ENCODE data around the gene HIC1. TPM values are rescaled to one million over a fixed set of nuclear protein-coding genes. Genes with fewer than 3 reads are reported as not detected.
A peak's percentile ranks its signal among the peaks of the same experiment; 100 is the strongest.

HIC1 gene
- total and polyA plus RNA-seq, 3 donors from 2014 or later, result 8.7 to 38.4 (median 36.1) TPM

DNA sequence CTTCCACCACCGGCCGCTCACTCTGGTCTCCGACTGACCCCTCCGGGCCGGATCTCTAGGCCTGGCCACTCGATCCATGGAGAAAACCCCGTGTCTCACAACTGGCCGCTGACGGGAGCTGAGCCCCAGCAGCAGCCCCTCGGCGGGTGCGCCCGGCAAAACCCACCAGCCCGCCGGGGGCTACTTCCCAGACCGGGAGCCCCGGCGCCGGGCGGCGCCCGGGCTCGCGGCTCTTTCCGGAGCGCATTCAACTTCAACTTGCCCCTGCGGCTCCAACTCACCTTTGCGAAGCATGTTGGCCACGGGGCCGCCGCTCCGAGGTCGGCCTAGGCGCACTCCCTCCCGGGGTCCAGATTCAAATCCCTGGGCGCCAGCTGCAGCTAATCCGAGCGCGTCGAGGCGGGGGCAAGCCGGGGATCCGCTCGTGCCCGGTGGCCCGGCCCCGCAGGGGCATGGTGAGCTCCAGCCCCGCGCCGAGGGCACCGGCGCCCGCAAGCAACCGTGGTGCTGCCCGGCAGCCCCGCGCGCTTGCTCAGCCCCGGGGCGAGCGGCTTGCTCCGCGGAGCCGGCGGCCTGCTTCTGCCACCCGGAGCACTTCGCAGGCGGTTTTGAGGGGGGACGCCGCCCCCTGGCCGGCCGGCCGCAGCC lies 30.2 kb upstream of the HIC1 start:
- no peaks in the 10 kb centered on the region for H3K27me3 ChIP-seq

DNA sequence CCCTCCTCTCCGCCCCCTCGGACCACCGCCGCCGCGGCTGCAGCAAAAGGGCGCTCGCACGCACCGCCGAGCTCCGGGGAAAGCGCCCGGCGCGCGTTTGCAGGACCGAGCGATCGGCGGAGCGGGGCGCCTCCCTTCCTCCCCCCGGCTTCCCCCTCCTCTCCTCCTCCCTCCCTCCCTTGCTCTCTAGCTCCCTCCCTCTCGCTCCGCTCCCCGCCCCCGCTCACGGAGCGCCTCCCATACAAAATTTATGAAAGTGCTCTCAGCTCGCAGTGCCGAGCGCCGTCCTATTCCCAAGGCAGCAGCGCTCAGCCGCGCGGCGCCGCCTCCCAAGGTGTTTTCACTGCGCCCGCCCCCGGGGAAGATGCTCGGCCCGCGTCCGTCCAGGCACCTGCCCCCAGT lies 29.7 kb upstream of the HIC1 start, which contains the start of gene RTN4RL1:
Gene RTN4RL1, minus strand, starts transcription at position 115 of the 402 bp plus-strand sequence. CDS start 469 bp downstream, outside the sequence.
- Histone ChIP-seq H3K9me3 (no peaks in the 10 kb centered on the region), H3K36me3 (ENCODE audit: low read depth, missing control alignments) (no peaks in the 10 kb centered on the region), H3K27ac (no peak within 1 kb of the TSS), H3K4me3 (peak within 1 kb of the TSS; percentile 52 to 69), H3K27me3 (no peaks in the 10 kb centered on the region), H3K4me1 (peaks cover 18% of the 10 kb centered on the region)
- TF ChIP-seq CTCF (IDR thresholded peaks at IDR 0.05) (no peak), POLR2A (IDR thresholded peaks at IDR 0.05) (no peak)
- DNase-seq, result peak; percentile 69
- 1% methylated on average over 45 of the region's 47 CpGs; no CpG with 5 or more reads in 1 of the 2 donors for WGBS, 2 donors
- intact Hi-C loops (cut with DNase I; ENCODE audit: low total_unique reads), result loop anchor here (5.0 kb wide), 1 partner anchor 118 kb away; no protein-coding TSS in a partner anchor

More for the DNA sequence above, 30.2 kb upstream of the HIC1 start:
- Histone ChIP-seq H3K36me3 (ENCODE audit: low read depth, missing control alignments) (no peaks in the 10 kb centered on the region), H3K4me1 (peaks cover 18% of the 10 kb centered on the region), H3K27ac (no peak overlapping the region), H3K9me3 (no peaks in the 10 kb centered on the region), H3K4me3 (peak overlapping the region; percentile 52 to 69)
- 0% methylated on average over 72 of the region's 73 CpGs; no CpG with 5 or more reads in 1 of the 2 donors for WGBS, 2 donors
- intact Hi-C loops (cut with DNase I; ENCODE audit: low total_unique reads), result loop anchor here (5.0 kb wide), 1 partner anchor 117 kb away; no protein-coding TSS in a partner anchor
- TF ChIP-seq CTCF (IDR thresholded peaks at IDR 0.05) (no peak), POLR2A (IDR thresholded peaks at IDR 0.05) (no peak)
- no peak for DNase-seq

- H3K36me3 ChIP-seq (ENCODE audit: low read depth, missing control alignments), result no peaks in the 10 kb centered on the region
- peak overlapping the region; percentile 52 to 69 for H3K4me3 ChIP-seq
- intact Hi-C loops (cut with DNase I; ENCODE audit: low total_unique reads), result loop anchor here (5.0 kb wide), 1 partner anchor 118 kb away; no protein-coding TSS in a partner anchor
- WGBS, 2 donors, result 0 to 1% methylated on average over 13 to 43 of the region's 55 CpGs
- H3K27ac ChIP-seq, result no peak overlapping the region
- H3K27me3 ChIP-seq, result no peaks in the 10 kb centered on the region
- peak; percentile 86 for DNase-seq
- TF ChIP-seq CTCF (IDR thresholded peaks at IDR 0.05) (peak in 2 of 3 experiments; percentile 63 to 72), POLR2A (IDR thresholded peaks at IDR 0.05) (no peak)
- H3K4me1 ChIP-seq, result peaks cover 19% of the 10 kb centered on the region
- no peaks in the 10 kb centered on the region for H3K9me3 ChIP-seq
Measured at GRCh38 chr17:2025622-2026309, 29.1 kb upstream of the HIC1 start.

- intact Hi-C loops (cut with DNase I; ENCODE audit: low total_unique reads), result loop anchor here (5.0 kb wide), 1 partner anchor 120 kb away; no protein-coding TSS in a partner anchor
- H3K4me1 ChIP-seq, result peaks cover 30% of the 10 kb centered on the region
Measured at GRCh38 chr17:2027528-2028233, 27.2 kb upstream of the HIC1 start.

More at GRCh38 chr17:2027528-2028233, 27.2 kb upstream of the HIC1 start:
- 57 to 61% methylated on average over 11 of the region's 11 CpGs for WGBS, 2 donors
- Histone ChIP-seq H3K9me3 (no peaks in the 10 kb centered on the region), H3K4me3 (no peak overlapping the region), H3K27ac (no peak overlapping the region), H3K27me3 (no peaks in the 10 kb centered on the region), H3K36me3 (ENCODE audit: low read depth, missing control alignments) (no peaks in the 10 kb centered on the region)
- no peak for TF ChIP-seq CTCF (IDR thresholded peaks at IDR 0.05)
- TF ChIP-seq POLR2A (IDR thresholded peaks at IDR 0.05), result no peak
- no peak for DNase-seq
